OCI-LY7 (cell line): Measurements from ENCODE around the gene ADGRL2. TPM values are rescaled to one million over a fixed set of nuclear protein-coding genes. Genes with fewer than 3 reads are reported as not detected.

Experiments
- BruUV-seq: library from RNA; stranded (reverse); fragments of 400-500 nt; replicated peaks from 2 replicates; lab custom pipeline; 2021; lab: Mats Ljungman, UMichigan
- CTCF ChIA-PET: fragments of 300-600 bp; sonication (Branson Sonifier 250); formaldehyde crosslinking; loops from one replicate; lab custom pipeline; 2022; ENCODE audit warnings: antibody characterized with exemption; ENCODE audit not compliant: unreplicated experiment; lab: Charles Lee
- POLR2A ChIA-PET: fragments of 300-600 bp; sonication (Branson Sonifier 250); formaldehyde crosslinking; loops from one replicate; lab custom pipeline; 2022; ENCODE audit warnings: antibody characterized with exemption; lab: Charles Lee
- DNase-seq: peaks from one replicate; pipeline ENCODE4 v3.0.0-alpha.2; 2015; ENCODE audit warnings: low spot score
- H2AFZ ChIP-seq: fragments of 200-600 bp; sonication (generic), shearing (Covaris generic); 2 replicates; pipeline ENCODE4 v1.6.1; 2014; ENCODE audit warnings: mild to moderate bottlenecking, antibody characterized with exemption, low read length, moderate library complexity
- H3K27ac ChIP-seq: fragments of 200-600 bp; sonication (generic); 2 replicates; pipeline ENCODE4 v1.5.1; 2014; ENCODE audit warnings: mixed run types, low read depth, mild to moderate bottlenecking, moderate library complexity, low read length, inconsistent platforms; ENCODE audit not compliant: poor library complexity, severe bottlenecking
- H3K36me3 ChIP-seq: fragments of 200-600 bp; sonication (generic); 2 replicates; pipeline ENCODE4 v1.6.1; 2014; ENCODE audit warnings: mild to moderate bottlenecking, antibody characterized with exemption, low read length, moderate library complexity, mixed read lengths; ENCODE audit not compliant: insufficient read depth
- H3K4me1 ChIP-seq: fragments of 200-600 bp; sonication (generic); 2 replicates; pipeline ENCODE4 v1.5.1; 2014; ENCODE audit warnings: mild to moderate bottlenecking, low read length; ENCODE audit not compliant: insufficient read depth, poor library complexity, severe bottlenecking
- H3K4me2 ChIP-seq: fragments of 200-600 bp; sonication (generic); 2 replicates; pipeline ENCODE4 v1.6.1; 2014; ENCODE audit warnings: mild to moderate bottlenecking, low read length
- H3K4me3 ChIP-seq: fragments of 200-600 bp; sonication (generic); 2 replicates; pipeline ENCODE4 v1.5.1; 2014; ENCODE audit warnings: mild to moderate bottlenecking, low read depth, low read length; ENCODE audit not compliant: poor library complexity, severe bottlenecking
- H3K79me2 ChIP-seq: fragments of 200-600 bp; sonication (generic); 2 replicates; pipeline ENCODE4 v1.6.1; 2016; ENCODE audit warnings: low read depth, mild to moderate bottlenecking, low read length, moderate library complexity, mixed read lengths; ENCODE audit not compliant: insufficient read depth
- H3K9me2 ChIP-seq: fragments of 200-600 bp; sonication (generic); 2 replicates; pipeline ENCODE4 v1.6.1; 2016; ENCODE audit warnings: mild to moderate bottlenecking, low read length, mixed read lengths; ENCODE audit not compliant: insufficient read depth
- H3K9me3 ChIP-seq: fragments of 200-600 bp; sonication (generic); 2 replicates; pipeline ENCODE4 v1.6.1; 2014; ENCODE audit warnings: mild to moderate bottlenecking, mixed run types, low read length, mixed read lengths
- H4K20me1 ChIP-seq: fragments of 200-600 bp; sonication (generic); 2 replicates; pipeline ENCODE4 v1.6.1; 2014; ENCODE audit warnings: mild to moderate bottlenecking, antibody characterized with exemption, low read length, moderate library complexity, mixed read lengths; ENCODE audit not compliant: insufficient read depth
- EZH2phosphoT487 ChIP-seq: fragments of 200-600 bp; sonication (generic); IDR thresholded peaks from 2 replicates; pipeline ENCODE4 v1.6.1; 2018; ENCODE audit warnings: low read depth, borderline replicate concordance, mild to moderate bottlenecking, mixed run types, antibody characterized with exemption, low read length, moderate library complexity, mixed read lengths
- intact Hi-C: fragments of 100-400 bp; cut with micrococcal nuclease; formaldehyde crosslinking; loops from one replicate; pipeline ENCODE4 v1.10.0; 2022; ENCODE audit not compliant: unreplicated experiment
- total RNA-seq, 2 experiments: library from RNA; depleted of rRNA in 1 of 2; stranded (reverse); fragments of >200 nt in 1 of 2; shearing (Covaris generic) in 1 of 2; gene quantifications; 2 replicates each; pipeline ENCODE4 v1.2.3, GENCODE V29; 2014 to 2022
- TF ChIP-seq, protein P1 (sequence below): fragments of 200-600 bp; sonication (generic); conservative IDR thresholded peaks from 2 replicates; pipeline ENCODE4 v1.5.1; 2014; ENCODE audit warnings: mild to moderate bottlenecking, antibody characterized with exemption, low read length, moderate library complexity, mixed read lengths

ADGRL2 gene
- total RNA-seq, 2 experiments from 2014 or later = not detected

DNA sequence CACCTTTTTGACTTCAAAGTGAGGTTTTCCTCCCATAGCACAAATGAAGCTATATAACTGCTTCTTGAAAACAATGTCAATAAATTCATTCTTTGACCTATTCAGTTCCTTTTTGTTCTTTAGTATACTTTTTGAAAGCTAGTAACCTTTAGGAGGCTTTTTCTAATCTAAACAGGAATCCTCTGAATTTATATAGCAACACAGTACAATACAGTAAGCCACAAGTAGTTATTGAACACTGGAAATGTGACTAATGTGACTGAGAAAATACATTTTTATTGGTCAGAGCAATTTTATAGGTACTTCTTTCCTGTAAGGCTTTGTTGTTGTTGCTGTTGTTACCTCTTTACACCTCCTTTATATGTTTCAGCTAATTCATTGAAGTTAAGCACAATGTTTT is 49.8 kb downstream of the ADGRL2 start:
- intact Hi-C loops = no loop called here
- H3K4me1 ChIP-seq = no peaks in the 10 kb centered on the region
- no peaks in the 10 kb centered on the region for H3K9me3 ChIP-seq
- POLR2A ChIA-PET = interaction anchor here (0.9 to 1.2 kb wide), 2 partner anchors 10 to 17 kb away, joined by 3 read pairs; no protein-coding TSS in a partner anchor
- no peaks in the 10 kb centered on the region for H4K20me1 ChIP-seq
- TF ChIP-seq, protein P1, sequence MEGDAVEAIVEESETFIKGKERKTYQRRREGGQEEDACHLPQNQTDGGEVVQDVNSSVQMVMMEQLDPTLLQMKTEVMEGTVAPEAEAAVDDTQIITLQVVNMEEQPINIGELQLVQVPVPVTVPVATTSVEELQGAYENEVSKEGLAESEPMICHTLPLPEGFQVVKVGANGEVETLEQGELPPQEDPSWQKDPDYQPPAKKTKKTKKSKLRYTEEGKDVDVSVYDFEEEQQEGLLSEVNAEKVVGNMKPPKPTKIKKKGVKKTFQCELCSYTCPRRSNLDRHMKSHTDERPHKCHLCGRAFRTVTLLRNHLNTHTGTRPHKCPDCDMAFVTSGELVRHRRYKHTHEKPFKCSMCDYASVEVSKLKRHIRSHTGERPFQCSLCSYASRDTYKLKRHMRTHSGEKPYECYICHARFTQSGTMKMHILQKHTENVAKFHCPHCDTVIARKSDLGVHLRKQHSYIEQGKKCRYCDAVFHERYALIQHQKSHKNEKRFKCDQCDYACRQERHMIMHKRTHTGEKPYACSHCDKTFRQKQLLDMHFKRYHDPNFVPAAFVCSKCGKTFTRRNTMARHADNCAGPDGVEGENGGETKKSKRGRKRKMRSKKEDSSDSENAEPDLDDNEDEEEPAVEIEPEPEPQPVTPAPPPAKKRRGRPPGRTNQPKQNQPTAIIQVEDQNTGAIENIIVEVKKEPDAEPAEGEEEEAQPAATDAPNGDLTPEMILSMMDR = no peak
- no peak for TF ChIP-seq EZH2phosphoT487
- CTCF ChIA-PET = no interaction called here
- H3K36me3 ChIP-seq = no peaks in the 10 kb centered on the region
- H3K4me2 ChIP-seq = no peak overlapping the region
- no peak for DNase-seq
- H3K9me2 ChIP-seq = no peaks in the 10 kb centered on the region
- H3K4me3 ChIP-seq = no peak overlapping the region
- H3K79me2 ChIP-seq = no peaks in the 10 kb centered on the region
- no peak overlapping the region; the same call in 1 of the 2 replicates for H2AFZ ChIP-seq
- no peak overlapping the region for H3K27ac ChIP-seq
- no TSS peak for BruUV-seq

DNA sequence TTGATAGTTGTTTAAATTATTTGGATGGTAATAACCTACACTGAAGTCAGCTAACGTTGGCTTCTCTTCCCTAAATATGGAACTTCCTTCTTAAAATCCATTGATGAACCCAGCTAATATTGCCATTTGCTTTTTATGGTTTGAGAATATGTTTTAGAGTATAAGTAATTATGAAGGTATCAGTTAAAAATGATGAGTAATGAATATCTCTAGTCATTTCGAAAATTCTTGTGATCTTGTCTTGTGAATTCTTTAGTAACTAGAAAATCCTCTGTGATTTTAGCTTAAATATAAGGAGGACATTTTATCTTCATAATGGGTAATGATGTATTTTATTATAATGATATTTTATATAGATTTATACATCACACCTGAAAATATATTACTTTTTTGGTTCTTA is 50.5 kb downstream of the ADGRL2 start:
- intact Hi-C loops = no loop called here
- no TSS peak for BruUV-seq
- ChIA-PET POLR2A (interaction anchor here (0.6 to 1.2 kb wide), 4 partner anchors 9 to 25 kb away, joined by 3 to 4 read pairs (median 3); no protein-coding TSS in a partner anchor), CTCF (no interaction called here)
- Histone ChIP-seq H3K9me3 (no peaks in the 10 kb centered on the region), H3K4me3 (no peak overlapping the region), H3K27ac (no peak overlapping the region), H4K20me1 (no peaks in the 10 kb centered on the region), H3K4me2 (no peak overlapping the region), H3K36me3 (no peaks in the 10 kb centered on the region), H3K9me2 (no peaks in the 10 kb centered on the region), H3K4me1 (no peaks in the 10 kb centered on the region), H2AFZ (no peak overlapping the region), H3K79me2 (no peaks in the 10 kb centered on the region)
- no peak for TF ChIP-seq EZH2phosphoT487
- TF ChIP-seq, protein P1 = no peak
- DNase-seq = no peak

DNA sequence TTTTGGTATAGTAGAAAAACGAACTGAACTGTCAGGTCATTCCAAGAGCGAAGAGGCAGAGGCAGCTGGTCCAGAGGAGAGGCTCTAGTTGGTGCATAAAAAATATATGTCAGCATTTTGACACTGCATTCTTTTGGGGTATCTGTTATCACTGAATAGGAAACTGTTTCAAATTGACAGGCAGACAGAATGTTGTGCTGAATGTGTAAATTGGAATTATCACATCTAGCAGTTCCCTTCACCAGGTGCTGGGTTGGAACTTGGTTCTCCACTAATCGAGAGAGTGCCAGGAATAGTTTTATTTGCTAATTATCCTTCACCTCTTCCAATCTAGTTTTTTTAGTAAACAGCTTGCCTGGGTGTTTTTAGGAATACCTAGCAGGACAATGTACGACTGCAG is 52.2 kb downstream of the ADGRL2 start:
- no peak for TF ChIP-seq EZH2phosphoT487
- TF ChIP-seq, protein P1 = no peak
- POLR2A ChIA-PET = no interaction called here
- CTCF ChIA-PET = no interaction called here
- Histone ChIP-seq H3K79me2 (no peaks in the 10 kb centered on the region), H3K4me2 (no peak overlapping the region), H3K9me3 (no peaks in the 10 kb centered on the region), H3K36me3 (no peaks in the 10 kb centered on the region), H3K4me3 (no peak overlapping the region), H3K9me2 (no peaks in the 10 kb centered on the region), H4K20me1 (no peaks in the 10 kb centered on the region), H3K4me1 (no peaks in the 10 kb centered on the region), H2AFZ (no peak overlapping the region), H3K27ac (no peak overlapping the region)
- DNase-seq = no peak
- intact Hi-C loops = no loop called here
- BruUV-seq = no TSS peak
